Gastrocnemius medialis (tissue), 4 donors: ENCODE data around the gene ASCL5. TPM values are rescaled to one million over a fixed set of nuclear protein-coding genes. Genes with fewer than 3 reads are reported as not detected.
A peak's percentile ranks its signal among the peaks of the same experiment; 100 is the strongest.

Experiments
- ATAC-seq, 2 donors: fragments of 150-250 bp; one replicate each; pipeline ENCODE4 v1.9.1; 2016
- DNase-seq, 2 donors: peaks; one replicate each; pipeline ENCODE4 v3.0.0-alpha.2; 2019
- H3K27ac ChIP-seq, 4 donors: fragments of 200-600 bp; sonication (generic); 1 replicate in 1 of 4; 2 replicates in 3 of 4; pipeline ENCODE4 v1.5.1; 2016 to 2018; ENCODE audit warnings: mild to moderate bottlenecking in 2 of 4, moderate library complexity in 1 of 4
- H3K27me3 ChIP-seq, 3 donors: fragments of 200-600 bp; sonication (generic) in 2 of 3; 1 replicate in 1 of 3; 2 replicates in 2 of 3; pipeline versions ENCODE4 v1.5.1 to v1.6.0; 2016 to 2019; ENCODE audit warnings: mild to moderate bottlenecking in 1 of 3, moderate library complexity in 1 of 3
- H3K36me3 ChIP-seq, 2 donors: fragments of 200-600 bp; sonication (generic) in 1 of 2; one replicate each; pipeline ENCODE4 v1.5.1; 2017 to 2018
- H3K4me1 ChIP-seq, 2 donors: fragments of 200-600 bp; sonication (generic) in 1 of 2; one replicate each; pipeline ENCODE4 v1.5.1; 2016 to 2017; ENCODE audit warnings: mild to moderate bottlenecking in 2 of 2
- H3K4me3 ChIP-seq, 4 donors: fragments of 200-600 bp; sonication (generic) in 3 of 4; 1 replicate in 1 of 4; 2 replicates in 3 of 4; pipeline ENCODE4 v1.5.1; 2016 to 2019; ENCODE audit warnings: mild to moderate bottlenecking in 2 of 4
- H3K9me3 ChIP-seq, 3 donors: fragments of 200-600 bp; sonication (generic) in 2 of 3; 1 replicate in 1 of 3; 2 replicates in 2 of 3; pipeline ENCODE4 v1.5.1; 2016 to 2019
- CTCF ChIP-seq, 5 experiments: fragments of 450-650 bp in 3 of 5; fragments of 200-600 bp in 2 of 5; sonication (generic) in 2 of 5; IDR thresholded peaks in 4 of 5; conservative IDR thresholded peaks in 1 of 5; 1 replicate in 4 of 5; 2 replicates in 1 of 5; pipeline ENCODE4 v1.5.1; 2016 to 2019; ENCODE audit warnings: antibody characterized with exemption in 5 of 5, mild to moderate bottlenecking in 3 of 5, moderate library complexity in 3 of 5
- POLR2A ChIP-seq, 2 donors: fragments of 450-650 bp; IDR thresholded peaks; one replicate each; pipeline ENCODE4 v1.6.1; 2017; ENCODE audit warnings: antibody characterized with exemption in 2 of 2, mild to moderate bottlenecking in 2 of 2, moderate library complexity in 2 of 2
- in situ Hi-C, 4 donors: fragments of 200-750 bp; cut with MboI; loops; one replicate each; pipeline versions ENCODE4 v1.15.0 to v1.8.0; 2017; ENCODE audit warnings: low sequenced_read_pairs in 4 of 4
- intact Hi-C: fragments of 100-400 bp; cut with DNase I; formaldehyde crosslinking; loops from one replicate; pipeline ENCODE4 v1.15.1; 2023; ENCODE audit warnings: low total_unique reads
- total RNA-seq, 4 donors: library from RNA; depleted of rRNA; stranded (reverse); fragments of >200 nt; gene quantifications; one replicate each; pipeline versions ENCODE4 v1.1.0 to v1.2.3, GENCODE V29; 2016

Gene ASCL5
- total RNA-seq, 4 donors from 2014 or later: not detected

GRCh38 chr1:201103666-201104065 lies 23.3 kb downstream of the ASCL5 start:
- peaks cover 85 to 87% of the 10 kb centered on the region in 2 donors for H3K4me1 ChIP-seq
- no peaks in the 10 kb centered on the region for H3K9me3 ChIP-seq
- DNase-seq: peak in 1 of 2 donors; percentile 86
- intact Hi-C loops: no loop called here
- H3K36me3 ChIP-seq: no peaks in the 10 kb centered on the region
- TF ChIP-seq POLR2A (IDR thresholded peaks at IDR 0.05): no peak
- H3K4me3 ChIP-seq: no peak overlapping the region
- H3K27me3 ChIP-seq: no peaks in the 10 kb centered on the region
- in situ Hi-C loops: no loop called here
- H3K27ac ChIP-seq: peak overlapping the region; percentile 89 to 98 (median 96)
- peak in 1 of 2 donors; percentile 30 for ATAC-seq

- TF ChIP-seq CTCF (IDR thresholded peaks at IDR 0.05 in 4 of 5, conservative IDR thresholded peaks at IDR 0.05 in 1 of 5) (no peak), POLR2A (IDR thresholded peaks at IDR 0.05) (peak; percentile 51 to 75)
- peak overlapping the region; percentile 89 to 98 (median 96) for H3K27ac ChIP-seq
- in situ Hi-C loops: no loop called here
- DNase-seq (peak; percentile 73 to 94), ATAC-seq (peak; percentile 58 to 60)
- H3K4me1 ChIP-seq: peaks cover 87 to 96% of the 10 kb centered on the region in 2 donors
- intact Hi-C loops: no loop called here
- H3K9me3 ChIP-seq: no peaks in the 10 kb centered on the region
- H3K4me3 ChIP-seq: peak overlapping the region in 2 of 4 donors; percentile 12 to 13
- no peaks in the 10 kb centered on the region for H3K27me3 ChIP-seq
- H3K36me3 ChIP-seq: no peaks in the 10 kb centered on the region
Observed at GRCh38 chr1:201100169-201100930, 26.6 kb downstream of the ASCL5 start.

GRCh38 chr1:201098992-201099677 lies 27.8 kb downstream of the ASCL5 start:
- intact Hi-C loops (no loop called here), in situ Hi-C loops (no loop called here)
- Histone ChIP-seq H3K36me3 (no peaks in the 10 kb centered on the region), H3K9me3 (no peaks in the 10 kb centered on the region), H3K4me3 (no peak overlapping the region), H3K27me3 (no peaks in the 10 kb centered on the region), H3K4me1 (peaks cover 87 to 95% of the 10 kb centered on the region in 2 donors), H3K27ac (peak overlapping the region; percentile 89 to 98 (median 96))
- TF ChIP-seq CTCF (IDR thresholded peaks at IDR 0.05 in 4 of 5, conservative IDR thresholded peaks at IDR 0.05 in 1 of 5) (no peak), POLR2A (IDR thresholded peaks at IDR 0.05) (no peak)
- ATAC-seq (no peak), DNase-seq (no peak)

GRCh38 chr1:201096977-201097856 lies 29.8 kb downstream of the ASCL5 start:
- Histone ChIP-seq H3K27me3 (no peaks in the 10 kb centered on the region), H3K36me3 (no peaks in the 10 kb centered on the region), H3K4me1 (peaks cover 76 to 89% of the 10 kb centered on the region in 2 donors), H3K4me3 (no peak overlapping the region), H3K27ac (peak overlapping the region; percentile 89 to 98 (median 96)), H3K9me3 (no peaks in the 10 kb centered on the region)
- ATAC-seq: peak in 1 of 2 donors; percentile 18
- TF ChIP-seq POLR2A (IDR thresholded peaks at IDR 0.05) (no peak), CTCF (IDR thresholded peaks at IDR 0.05 in 4 of 5, conservative IDR thresholded peaks at IDR 0.05 in 1 of 5) (no peak)
- DNase-seq: peak in 1 of 2 donors; percentile 48
- intact Hi-C loops (loop anchor here (1.0 to 2.0 kb wide), 2 partner anchors 14 to 74 kb away; no protein-coding TSS in a partner anchor), in situ Hi-C loops (no loop called here)
